NOMO-1 treated with DMSO at 0.1 percent for 48 hours (cell line): ENCODE data around the gene EYS.
"Not testable (repeated sequence)": the region's sequence is repeated elsewhere in the genome, so short reads cannot be mapped to it uniquely, and the experiment has no call there.

Experiments used
- DNase-seq: peaks from one replicate; lab custom pipeline; 2025; ENCODE audit not compliant: unreplicated experiment; lab: John Stamatoyannopoulos, UW

EYS gene

DNA sequence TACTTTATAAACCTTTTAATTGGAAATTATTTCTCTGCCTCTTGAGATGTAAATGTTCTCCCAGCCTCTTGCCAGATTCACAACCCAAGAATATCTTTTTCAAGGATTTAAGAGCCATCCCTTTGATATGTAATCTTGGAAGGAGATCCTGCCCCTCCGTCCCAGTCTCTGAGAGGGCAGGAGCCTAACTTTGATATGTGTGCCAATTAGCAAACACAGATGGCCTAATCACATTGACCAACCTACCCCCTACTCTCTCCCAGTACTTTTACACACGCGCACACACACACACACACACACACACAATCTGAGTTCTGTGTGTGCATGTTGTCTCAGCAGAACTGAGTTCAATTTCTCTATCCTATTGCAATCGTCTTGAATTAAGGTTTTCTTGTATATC lies 1447.7 kb downstream of the EYS start:
- no peak for DNase-seq

DNA sequence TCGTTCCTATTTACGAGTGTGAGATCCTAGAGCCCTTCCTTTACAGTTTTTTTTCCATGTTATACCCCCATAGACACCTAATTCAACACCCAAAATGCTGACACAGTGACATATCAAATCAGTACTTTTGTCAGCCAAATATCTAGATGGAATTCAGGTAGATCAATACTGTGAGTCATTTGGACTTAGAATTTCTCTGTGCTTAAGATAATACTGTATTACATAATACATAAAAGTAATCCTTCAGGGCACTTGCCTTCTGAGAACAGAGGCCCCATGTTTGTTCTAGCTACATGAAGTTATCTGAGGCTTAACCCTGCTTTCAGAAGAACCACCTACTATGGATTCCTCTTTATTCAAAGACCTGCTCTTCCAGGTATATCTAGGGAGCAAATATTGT lies 1448.3 kb downstream of the EYS start:
- DNase-seq = no peak

DNA sequence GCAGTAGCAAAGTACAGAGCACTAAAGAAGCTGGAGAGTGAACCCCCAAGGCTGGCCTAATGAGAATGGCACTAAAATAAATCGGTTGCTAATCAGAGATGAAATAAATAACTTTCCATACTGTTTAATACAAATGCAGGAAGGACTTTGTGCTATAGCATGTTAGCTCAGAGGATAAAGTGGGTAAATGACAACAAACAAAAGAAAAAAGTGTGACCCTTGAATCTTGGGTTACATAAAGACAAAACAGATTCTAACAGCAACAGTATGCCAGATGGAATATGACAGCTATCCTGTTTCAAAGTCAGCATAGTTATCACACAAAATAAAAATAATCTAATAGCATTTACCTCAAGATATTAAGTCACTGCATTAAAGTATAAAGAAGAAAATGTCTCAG lies 1448.7 kb downstream of the EYS start:
- DNase-seq = no peak

DNA sequence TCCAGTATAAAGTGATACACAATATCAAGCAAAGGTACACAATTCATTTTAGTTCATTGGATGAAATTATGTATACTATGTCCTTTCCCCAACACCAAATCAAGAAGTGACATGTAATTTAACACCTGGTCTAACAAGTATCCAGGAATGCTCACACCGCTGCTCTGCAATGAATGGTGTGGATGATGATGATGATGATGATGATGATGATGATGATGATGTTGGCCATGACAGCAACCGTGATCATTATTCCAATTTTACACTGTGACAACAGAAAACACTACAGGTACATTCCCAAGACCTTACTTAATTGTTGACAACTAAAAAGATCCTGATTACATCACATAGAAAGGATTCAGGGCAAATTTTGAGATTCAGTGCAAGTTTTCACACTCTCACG lies 1449.4 kb downstream of the EYS start:
- no peak for DNase-seq

DNA sequence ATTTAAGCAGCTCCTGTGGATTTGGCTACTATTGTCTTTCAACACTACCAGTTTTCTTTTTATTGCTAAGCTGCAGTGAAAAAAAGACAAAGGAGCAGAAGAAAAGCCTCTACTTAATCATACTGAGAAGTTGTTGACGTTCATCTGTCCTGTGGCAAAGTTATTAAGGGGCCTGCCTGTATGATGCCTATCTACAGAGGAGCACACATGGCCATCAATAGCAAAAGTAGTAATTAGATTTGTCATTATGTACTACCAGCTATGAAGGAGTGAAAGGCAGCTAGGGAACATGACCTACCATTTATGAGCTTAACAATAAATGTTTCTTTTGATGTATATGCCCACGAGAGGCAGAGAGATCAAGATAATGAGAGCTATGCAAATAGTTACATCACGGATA lies 1450.5 kb downstream of the EYS start:
- DNase-seq = no peak

DNA sequence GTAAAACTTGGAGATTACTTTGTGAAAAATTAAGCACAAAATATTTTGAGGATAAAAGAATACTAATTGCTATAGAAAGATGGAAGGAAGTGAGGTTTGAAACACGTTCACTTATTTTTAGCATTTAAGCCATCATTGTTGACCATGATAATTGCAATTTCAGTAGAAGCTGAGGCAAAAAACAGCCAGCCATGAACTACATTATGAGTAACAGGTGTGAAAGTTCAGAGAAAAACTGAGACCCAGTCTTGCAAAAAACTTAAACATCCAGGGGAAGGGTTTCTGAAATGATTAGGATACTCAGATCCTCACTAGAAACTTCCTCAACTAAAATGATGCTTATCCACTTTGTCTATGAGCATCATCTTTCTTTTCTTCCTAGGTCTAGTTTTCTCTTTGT lies 1452.0 kb downstream of the EYS start:
- no peak for DNase-seq

DNA sequence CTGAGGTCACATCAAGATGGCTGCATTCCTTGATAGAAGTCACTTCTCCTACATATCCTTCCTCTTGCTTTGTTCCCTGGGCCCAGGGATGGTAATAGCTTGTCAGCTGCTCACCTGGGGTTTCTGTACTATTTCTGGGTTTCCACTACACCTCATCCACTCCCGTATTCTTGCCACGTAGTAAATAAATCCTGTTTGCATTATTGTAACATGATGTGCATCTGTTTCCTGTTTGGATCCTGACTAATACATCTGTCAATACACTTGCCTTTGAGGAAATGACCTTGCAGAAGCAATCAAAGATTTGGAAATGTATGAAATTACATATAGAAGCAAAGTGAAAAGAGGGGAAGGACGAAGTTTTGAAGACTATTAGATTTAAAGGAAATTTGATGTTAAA lies 1452.5 kb downstream of the EYS start:
- no peak for DNase-seq

DNA sequence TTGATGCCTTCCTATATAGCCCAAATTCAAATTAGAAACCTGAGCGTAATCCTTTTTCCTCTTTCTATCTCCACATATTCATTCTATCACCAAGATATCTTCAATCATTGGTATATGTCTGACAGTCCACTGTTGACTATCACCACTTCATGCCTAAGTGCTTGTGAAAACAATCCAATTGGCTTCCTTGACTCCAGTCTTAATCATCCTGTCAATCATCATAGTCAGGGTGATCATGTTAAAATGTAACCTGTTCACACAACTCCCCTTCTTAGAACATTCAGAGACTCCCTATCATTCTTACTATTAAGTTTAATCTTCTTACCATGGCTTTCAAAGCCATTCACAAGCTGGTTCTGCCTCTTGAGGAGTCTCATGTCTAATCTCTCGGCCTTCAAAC lies 1454.8 kb downstream of the EYS start:
- DNase-seq = no peak

DNA sequence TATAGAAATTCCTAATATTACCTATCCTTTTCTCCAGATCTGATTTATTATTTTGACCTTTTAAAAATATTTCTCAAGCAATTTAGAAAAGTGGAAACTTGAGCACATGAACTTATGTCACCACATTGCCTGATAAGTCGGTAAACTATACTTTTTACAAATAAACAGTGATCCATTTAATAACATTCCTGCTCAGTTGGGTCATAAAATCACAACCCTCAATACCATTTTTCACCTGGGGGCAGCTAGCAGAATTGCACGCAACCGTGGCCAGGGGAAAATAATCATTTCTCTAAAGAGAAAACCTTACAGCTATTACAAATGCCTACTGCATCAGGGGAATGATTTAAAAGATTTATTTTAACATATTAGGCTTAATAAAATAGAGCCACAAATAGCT lies 1456.9 kb downstream of the EYS start:
- DNase-seq = no peak

DNA sequence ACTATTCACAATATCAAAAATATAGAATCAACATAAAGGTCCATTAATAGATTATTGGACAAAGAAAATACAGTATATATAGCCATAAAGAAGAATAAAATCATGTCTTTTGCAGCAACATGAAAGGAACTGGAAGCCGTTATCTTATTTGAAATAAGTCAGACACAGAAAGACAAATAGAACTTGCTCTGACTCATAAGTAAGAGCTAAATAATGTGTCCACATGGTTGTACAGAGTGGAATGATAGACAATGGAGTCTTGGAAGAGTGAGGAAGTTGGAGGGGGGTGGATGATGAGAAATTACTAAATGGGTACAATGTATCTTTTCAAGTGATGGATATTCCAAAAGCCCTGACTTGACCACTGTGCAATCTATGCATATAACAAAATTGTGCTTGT lies 1457.9 kb downstream of the EYS start:
- no peak for DNase-seq

DNA sequence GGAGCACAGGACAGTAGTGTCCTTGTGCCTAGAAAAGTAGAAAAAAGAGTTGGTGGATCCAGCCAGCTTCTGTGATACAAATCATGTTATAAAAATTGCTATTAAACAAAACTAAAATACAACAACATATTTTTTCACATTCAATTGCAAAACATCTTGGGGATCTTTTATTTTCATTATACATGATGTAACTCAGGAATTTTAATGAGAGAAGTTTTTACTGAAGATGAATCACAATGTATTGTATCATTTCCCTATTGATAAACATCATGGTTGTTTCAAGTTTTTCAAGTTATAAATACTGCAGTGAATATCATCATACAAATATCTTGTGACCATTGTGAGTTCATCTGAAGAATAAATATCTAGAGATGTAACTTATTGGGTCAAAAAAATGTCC lies 1463.4 kb downstream of the EYS start:
- DNase-seq = no peak

DNA sequence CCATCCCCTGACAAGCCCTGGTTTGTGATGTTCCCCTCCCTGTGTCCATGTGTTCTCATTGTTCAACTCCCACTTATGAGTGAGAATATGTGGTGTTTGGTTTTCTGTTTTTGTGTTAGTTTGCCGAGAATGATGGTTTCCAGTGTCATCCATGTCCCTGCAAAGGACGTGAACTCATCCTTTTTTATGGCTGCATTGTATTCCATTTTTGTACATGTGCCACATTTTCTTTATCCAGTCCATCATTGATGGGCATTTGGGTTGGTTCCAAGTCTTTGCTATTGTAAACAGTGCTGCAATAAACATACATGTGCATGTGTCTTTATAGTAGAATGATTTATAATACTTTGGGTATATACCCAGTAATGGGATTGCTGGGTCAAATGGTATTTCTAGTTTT lies 1468.1 kb downstream of the EYS start:
- DNase-seq = not testable (repeated sequence)

DNA sequence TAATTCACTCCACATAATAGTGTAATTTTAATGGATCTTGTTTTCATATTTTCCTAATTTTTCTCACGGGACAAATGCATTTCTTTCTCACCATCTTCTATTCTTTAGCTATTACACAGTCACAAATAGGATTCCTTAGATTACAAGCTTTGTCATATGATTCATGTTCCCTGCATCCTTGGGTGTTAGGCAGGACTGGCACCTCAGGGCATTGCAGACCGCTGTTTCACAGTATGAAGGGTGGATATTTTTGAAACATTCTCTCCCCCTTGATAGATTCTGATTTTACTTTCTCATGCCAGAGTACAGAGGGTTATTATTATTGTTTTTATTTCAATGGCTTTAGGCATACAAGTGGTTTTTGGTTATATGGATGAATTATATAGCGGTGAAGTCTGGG lies 1469.0 kb downstream of the EYS start:
- no peak for DNase-seq

DNA sequence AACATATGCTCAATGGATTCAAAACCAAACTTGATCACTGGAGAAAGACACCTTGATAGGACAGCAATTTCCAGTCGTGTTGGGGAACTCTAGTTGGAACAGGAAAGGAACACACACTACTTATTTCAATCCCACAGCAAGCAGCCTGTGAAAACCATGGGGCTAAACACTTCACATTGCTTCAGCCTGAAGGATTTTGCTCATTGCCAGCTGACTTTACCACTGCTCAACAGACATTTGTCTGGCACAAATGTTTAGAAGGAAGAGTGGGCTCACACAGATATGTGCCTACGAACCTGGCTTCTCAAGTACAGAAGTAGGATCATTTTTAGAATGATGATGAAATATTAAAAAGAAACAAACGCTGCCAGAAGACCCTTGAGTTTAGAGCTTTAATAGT lies 1473.3 kb downstream of the EYS start:
- DNase-seq = no peak

DNA sequence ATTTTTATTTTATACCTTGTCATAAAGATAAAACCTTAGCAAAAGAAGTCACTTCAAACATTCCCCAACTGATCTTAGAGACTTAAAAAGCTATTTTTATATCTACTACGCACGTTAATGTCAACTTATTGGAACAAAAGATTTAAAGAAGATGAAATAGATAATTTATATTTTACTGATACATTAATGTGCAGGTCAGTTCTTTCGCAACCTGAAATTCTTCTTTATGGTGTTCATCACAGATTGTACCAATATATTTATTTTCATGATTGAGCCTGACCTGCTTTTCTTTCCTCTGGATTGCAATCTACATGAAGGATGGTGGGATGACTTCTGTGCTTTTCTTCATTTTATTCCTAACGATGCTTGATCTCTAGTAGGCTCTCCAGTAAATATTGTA lies 1475.1 kb downstream of the EYS start:
- no peak for DNase-seq

DNA sequence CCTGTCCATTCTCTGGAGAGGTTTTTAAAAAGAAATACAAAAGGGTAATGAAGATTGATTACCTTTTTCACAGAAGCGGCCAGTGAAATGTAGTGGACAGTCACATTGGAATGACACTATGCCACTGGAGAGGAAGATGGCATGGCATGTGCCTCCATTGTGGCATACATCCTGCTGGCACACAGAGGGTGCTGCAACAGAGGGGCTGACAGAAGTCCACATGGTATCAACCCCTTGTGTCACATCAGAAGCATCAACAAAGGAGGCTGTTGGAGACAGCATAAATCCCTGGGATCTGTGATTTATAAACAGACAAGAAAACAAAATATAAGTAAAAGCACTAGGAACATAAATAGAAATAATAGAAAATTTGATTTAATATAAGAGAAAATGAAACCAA lies 1476.5 kb downstream of the EYS start:
- no peak for DNase-seq

DNA sequence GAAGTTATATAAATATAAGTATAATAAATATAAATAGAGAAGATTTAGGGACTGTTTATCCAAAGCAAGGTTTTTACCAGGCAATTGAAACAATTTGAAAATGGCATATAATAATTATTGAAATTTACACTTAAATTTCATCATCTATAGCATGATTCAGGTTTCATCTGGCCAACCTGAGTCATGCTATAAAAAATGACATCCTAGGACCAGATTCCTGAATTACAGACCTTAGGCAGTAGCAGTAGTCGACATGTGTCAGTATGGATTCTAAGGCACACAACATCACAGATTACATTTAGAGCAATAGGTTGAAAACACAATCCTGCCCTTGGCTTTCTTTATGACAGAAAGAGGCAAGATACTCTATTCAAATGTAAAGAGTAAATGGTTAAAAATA lies 1479.2 kb downstream of the EYS start:
- no peak for DNase-seq

DNA sequence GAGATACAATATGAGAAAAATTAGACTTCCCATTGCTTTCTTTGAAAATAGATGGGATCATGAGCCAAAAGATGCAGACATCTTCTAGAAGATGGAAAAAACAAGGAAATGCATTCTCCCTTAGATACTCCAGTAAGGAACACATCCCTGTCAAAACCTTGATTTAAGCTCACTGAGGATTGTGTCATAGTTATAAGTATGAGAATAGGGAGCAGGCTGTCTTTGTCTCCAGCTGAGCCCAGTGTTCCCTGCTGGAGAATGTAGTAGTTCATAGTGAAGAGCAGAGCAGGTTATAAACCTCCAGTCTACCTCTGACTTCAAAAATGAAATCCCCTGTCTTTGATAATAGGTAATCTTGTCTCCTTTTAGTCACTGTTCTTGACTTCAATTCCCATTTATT lies 1481.5 kb downstream of the EYS start:
- DNase-seq = no peak

DNA sequence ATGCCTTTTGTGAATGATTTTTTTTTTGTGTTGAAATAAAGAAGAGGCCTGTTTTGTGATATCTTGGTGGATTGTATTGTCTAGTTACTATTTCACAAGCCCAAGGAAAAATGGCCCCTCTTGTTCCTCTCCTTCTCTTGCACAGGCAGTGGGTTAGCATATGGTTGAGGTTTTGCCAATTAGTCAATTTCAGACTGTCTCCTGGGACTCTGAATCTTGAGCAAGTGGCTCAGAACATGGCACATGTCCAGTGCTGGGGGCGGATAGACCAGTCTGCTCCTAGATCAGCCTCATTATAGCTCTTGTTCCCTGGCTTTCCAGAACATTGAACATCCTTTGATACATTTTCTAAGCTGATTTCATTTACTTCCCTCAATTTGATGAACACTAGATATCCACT lies 1482.2 kb downstream of the EYS start:
- no peak for DNase-seq

DNA sequence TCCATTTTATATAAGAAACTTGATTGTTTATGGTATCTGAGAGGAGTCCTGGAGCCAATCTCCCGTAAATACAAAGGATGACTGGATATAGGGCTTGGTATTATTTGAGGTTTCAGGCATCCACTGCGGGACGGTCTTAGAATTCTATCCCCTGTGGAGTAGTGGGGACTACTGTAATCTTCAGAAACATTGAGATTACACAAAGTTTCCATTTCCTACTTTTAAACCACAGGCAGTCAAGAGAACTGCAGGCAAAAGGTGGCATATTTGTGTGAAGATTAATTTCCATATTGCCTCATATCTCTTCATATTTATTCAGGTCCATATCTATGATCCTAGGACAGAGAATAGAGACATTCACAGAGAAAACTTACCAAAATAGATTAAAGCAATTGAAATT lies 1485.2 kb downstream of the EYS start:
- no peak for DNase-seq

DNA sequence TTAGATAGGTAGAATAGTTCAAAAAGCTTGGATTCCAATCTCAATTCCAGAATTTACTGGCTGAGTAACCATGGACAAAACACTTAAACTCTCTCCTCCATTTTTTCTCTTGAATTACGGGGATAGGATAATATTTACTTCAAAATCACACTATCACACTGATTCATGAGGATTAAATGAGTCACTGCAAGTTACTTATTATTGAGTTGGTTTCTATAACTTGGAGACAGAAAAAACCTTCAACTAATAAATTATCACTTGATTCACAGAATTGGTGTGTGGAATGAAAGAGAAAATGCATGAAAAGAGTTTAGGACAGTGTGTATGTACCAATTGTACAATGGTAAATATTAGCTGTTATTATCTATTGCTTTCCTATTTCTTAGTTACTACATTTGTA lies 1486.2 kb downstream of the EYS start:
- DNase-seq = no peak

DNA sequence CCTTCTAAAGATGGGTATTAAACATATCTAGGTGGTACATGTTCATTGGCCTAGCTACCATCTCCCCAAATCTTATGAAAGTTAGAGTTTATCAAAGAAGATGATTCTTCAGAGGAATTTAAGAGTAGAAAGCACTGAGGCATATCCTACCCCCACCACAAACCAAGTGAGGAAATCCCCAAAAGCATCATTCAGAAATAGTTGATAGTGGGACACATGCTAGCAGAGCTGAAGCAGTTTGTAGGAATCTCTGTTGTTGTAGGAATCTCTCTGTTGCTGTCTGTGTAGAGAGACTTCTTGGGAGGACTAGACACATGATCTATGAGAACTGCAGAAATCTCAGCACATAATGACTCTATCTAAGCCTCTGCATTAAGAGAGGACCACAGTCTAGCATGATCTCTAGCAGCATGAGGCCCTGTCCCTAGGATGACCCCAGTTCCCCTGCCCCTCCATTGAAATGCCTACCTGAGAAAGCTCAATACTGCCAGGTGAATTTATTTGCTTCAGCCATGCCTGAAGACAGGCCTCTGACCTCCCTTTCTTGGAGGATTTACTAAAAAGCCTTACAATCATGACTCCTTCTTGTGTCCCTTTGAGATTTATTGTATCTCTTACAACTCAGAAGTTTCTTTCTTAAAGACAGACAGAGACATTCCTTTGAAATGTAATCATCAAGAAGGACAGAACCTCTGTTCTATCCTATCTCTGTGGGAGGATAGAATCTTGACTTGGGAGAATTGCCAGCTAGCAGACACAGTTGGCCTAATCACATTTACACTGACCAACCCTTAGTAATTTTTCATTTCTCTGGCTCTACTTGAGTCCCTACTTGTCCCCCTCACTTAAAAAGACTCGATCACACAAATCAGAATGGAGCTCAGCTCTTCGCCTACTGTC lies 1489.1 kb downstream of the EYS start:
- DNase-seq = no peak

DNA sequence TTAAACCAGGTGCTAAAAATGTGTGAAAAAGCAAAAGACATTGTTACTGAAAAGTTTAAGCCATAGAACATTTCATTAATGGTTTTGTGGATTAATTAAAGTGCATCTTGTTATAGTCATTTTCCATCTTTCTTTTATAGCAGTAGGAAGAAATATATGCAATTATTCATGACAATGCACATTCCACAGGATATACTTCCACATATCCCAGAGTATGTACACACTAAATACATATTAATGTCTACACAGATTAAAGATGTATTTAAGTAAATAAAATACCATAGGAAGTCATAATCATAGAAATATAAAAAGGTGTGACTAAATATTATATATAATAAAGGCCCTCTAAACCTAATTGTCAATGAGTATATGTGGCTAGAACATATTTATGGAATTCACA lies 1492.7 kb downstream of the EYS start:
- DNase-seq = no peak
